GM12864 (cell line): Measurements from ENCODE around the gene CNKSR1.

Experiments
- DNase-seq: peaks from one replicate; pipeline ENCODE4 v3.0.0-alpha.2; 2011; ENCODE audit warnings: low read depth
- H3K4me3 ChIP-seq: 2 replicates; pipeline ENCODE4 v1.5.1; 2011; ENCODE audit warnings: mild to moderate bottlenecking, low read depth, low read length, control low read depth
- CTCF ChIP-seq: IDR thresholded peaks from 2 replicates; pipeline ENCODE4 v1.5.1; 2011; ENCODE audit warnings: low read depth, mild to moderate bottlenecking, moderate library complexity, low read length, control low read depth, inconsistent platforms; ENCODE audit errors: missing control alignments

CNKSR1 gene

GRCh38 chr1:26177182-26177684 lies at the start of gene CNKSR1:
CNKSR1 (plus strand) TSS chr1:26177491; CDS start chr1:26177548, 57 bp downstream.
- TF ChIP-seq CTCF, result no peak
- no peak within 1 kb of the TSS for H3K4me3 ChIP-seq
- DNase-seq, result no peak

GRCh38 chr1:26129778-26130177 lies 47.5 kb upstream of the CNKSR1 start:
- H3K4me3 ChIP-seq, result no peak overlapping the region
- TF ChIP-seq CTCF, result no peak
- DNase-seq, result no peak

GRCh38 chr1:26130695-26131094 lies 46.6 kb upstream of the CNKSR1 start:
- no peak overlapping the region for H3K4me3 ChIP-seq
- TF ChIP-seq CTCF, result no peak
- DNase-seq, result no peak

- TF ChIP-seq CTCF, result no peak
- DNase-seq, result no peak
- no peak overlapping the region for H3K4me3 ChIP-seq
Measured at GRCh38 chr1:26132128-26132833, 45.0 kb upstream of the CNKSR1 start.

GRCh38 chr1:26132834-26133167 lies 44.5 kb upstream of the CNKSR1 start:
- TF ChIP-seq CTCF, result no peak
- DNase-seq, result no peak
- no peak overlapping the region for H3K4me3 ChIP-seq

- TF ChIP-seq CTCF, result no peak
- no peak overlapping the region for H3K4me3 ChIP-seq
- DNase-seq, result no peak
Measured at GRCh38 chr1:26134466-26134865, 42.8 kb upstream of the CNKSR1 start.

- DNase-seq, result no peak
- no peak for TF ChIP-seq CTCF
- no peak overlapping the region for H3K4me3 ChIP-seq
Measured at GRCh38 chr1:26138974-26139558, 38.2 kb upstream of the CNKSR1 start.
